Measurements from ENCODE around the gene LRRC8C.
"Not testable (repeated sequence)": the region's sequence is repeated elsewhere in the genome, so short reads cannot be mapped to it uniquely, and the experiment has no call there.

Gene LRRC8C

DNA sequence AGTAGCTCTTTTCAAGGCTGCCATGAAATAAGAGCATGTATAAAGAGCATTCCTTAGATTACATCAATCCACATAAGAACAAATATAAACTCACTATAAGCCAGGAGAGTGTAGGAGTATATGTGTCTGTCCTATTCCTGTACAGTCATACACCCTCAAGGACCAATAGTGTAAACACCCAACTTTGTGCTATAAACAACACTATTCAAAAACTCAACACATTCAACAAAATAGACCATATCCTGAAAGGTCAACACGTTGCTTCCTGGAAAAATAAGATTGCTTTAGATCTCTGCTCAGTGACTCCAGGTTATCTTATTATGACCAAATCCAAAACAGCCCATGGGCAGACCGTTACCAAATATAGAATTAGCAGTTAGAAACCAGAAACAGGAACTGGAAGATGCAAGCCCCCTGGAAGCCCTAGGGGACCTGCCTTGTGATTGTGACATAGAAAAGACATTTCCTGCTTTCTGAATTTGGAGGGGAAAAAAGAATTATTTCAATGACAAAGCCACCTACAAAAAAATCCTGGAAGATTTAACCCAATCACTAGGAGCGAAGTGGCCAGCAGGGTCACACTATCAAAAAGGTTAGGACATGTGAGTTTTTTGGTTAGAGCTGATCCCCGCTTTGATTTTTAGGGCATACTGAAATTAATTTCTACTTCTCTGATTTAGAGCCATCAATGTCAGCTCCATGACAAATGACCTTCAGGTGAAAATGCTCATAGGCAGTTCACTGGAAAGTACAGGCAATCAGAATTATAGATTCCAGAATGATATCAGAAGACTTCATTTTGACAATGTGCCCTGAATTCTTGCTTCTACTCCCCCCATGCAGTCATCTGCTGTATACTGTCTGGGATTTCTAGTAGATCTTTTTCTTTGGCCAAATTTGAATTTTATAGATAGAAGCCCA lies 59.9 kb downstream of the LRRC8C start:
- no peak for DNase-seq
- intact Hi-C loops (cut with DNase I): no loop called here

DNA sequence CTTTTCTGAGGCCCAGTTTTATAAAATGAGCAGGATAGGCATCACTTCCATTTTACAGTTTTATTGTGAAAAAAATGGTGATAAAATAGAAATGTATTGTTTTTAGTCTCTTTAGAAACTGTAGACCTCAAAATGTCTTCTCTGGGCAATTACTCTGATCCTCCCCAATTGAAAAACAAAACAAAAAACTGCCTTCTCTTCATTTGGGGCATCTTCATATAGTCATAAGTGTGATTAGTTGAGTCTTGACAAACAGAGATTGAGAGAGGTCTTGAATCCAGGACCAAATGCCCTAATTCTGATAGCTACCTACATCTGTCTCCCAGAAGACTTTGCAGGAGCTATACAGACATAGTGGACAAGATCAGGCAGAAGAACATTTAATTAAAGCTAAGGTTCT lies 62.9 kb downstream of the LRRC8C start:
- no peak for DNase-seq
- intact Hi-C loops (cut with DNase I): no loop called here

DNA sequence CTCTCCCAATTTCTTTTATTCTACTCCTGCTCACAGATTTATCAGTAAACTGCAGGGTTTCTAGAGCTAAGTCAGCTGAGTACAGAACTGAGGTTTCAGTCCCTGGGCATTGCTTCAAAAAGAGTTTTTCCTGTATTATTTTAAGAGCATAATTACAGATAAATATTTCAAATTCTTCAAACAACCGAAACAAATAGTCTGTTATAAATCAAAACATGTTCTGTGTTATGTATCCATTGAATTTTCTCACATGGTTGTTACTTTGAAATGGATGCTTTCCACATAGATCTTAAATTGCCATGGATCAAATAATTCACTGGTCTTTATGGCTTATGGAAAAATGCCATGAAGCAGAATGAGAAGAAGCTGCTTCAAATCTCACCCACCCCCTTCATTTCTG lies 64.5 kb downstream of the LRRC8C start:
- intact Hi-C loops (cut with DNase I): no loop called here
- DNase-seq: no peak

DNA sequence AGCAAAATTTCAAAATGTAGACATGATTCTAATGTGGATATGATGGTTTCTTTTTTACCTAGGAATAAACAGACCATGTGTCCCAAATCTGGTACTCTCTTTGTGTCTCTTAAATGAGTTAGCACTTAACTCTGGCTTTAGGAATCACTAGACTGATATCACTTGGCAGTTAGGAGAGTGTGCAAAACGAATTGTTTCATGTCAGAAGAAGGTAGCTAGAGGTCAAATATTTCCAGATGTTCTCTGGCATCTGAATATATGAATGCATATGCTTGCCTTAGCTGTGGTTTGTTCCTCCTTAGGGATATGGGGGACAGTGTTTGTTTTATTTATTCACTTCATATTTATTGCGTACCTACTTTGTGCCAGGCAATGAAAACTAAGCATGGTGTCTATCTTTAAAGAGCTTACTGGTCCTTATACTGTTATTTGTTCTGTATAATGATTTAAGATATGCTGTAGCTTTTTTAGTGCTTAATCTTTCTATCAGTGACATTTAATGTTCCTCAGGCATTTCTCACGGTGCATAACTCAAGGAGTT lies 65.2 kb downstream of the LRRC8C start:
- no peak for DNase-seq
- intact Hi-C loops (cut with DNase I): no loop called here

DNA sequence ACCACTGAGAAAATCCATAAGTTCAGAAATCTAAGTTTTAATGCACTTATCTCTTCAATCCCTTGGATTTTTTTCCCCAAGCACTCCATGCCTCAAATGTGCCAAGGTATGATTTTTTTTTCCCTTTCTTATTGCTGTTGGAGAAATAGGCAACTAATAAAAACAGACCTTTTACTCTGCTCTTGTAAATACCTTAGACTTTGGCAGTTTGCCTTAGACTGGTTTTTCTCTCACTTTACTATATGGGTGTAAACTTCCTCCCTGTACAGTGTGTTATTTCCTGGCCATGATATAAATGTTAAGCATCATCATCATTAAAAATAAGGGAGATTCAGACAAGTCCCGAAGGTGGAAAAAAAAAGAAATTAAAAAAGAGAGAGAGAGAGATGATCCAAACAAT lies 65.7 kb downstream of the LRRC8C start:
- no peak for DNase-seq
- intact Hi-C loops (cut with DNase I): no loop called here

DNA sequence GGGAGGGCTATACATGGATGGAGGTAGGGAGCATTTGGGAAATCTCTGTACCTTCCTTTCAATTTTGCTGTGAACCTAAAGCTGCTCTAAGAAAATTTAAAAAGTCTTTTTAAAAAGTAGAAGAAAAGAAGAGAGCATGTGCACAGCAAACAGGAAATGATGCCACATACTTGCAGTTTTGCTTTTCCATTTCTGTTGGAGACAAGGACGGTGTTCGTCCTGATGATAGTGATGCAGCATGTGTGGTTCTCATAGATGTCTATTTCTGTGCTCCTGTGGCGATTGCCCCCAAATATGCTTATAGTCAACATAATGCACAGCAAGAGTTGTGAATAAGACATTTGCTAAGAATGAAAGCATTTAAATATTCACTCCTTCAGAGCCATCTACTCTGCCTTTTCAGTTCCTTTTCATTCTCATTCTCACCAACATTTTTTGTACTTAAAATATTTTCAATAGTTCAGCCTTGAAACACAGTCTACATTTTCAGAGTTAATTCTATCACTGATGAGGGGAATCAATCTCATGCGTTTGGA lies 66.6 kb downstream of the LRRC8C start:
- intact Hi-C loops (cut with DNase I): no loop called here
- DNase-seq: no peak

DNA sequence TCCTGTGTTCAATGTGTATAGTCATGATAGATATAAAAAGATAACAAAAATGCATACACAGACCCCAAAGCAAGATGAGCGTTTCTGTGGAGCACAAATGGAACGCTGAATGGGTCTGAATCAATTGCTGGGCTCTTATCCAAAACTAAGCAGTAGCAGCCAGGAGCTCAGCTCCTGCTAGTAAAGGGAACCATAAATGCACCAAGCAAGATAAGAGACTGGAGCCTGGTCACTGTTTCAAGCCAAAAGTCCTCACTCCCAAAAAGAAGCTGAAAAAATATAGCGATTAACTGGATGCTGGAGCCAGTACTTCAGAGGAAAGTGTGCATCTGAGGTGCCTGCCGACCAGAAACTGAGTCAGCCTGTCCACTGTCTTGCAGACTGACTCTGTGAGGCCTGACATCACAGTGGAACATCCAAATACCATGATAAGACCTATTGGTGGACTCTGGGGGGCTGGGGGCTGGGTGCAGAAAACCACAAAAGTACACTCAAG lies 68.9 kb downstream of the LRRC8C start:
- DNase-seq: no peak

DNA sequence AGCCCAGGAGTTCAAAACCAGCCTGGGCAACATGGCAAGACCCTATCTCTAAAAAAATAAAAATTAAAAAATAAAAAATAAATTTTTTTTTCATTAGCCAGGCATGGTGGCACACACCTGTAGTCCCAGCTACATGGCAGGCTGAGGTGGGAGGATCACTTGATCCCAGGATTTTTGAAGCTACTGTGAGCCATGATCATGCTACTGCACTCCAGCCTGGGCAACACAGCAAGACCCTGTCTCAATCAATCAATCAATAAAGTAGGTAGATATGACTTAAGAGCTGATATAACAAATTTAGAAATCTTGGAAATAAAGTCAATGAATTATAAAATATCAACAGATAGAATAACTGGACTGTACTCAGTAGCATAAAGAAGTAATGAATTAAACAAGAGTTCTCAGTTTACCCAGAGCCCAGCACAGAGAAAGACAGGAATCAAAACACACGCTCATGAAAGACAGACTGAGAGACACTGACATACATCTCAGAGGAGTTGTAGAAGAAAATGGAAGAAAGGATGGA lies 69.7 kb downstream of the LRRC8C start:
- intact Hi-C loops (cut with DNase I): no loop called here
- DNase-seq: no peak

More for the DNA sequence above, 68.9 kb downstream of the LRRC8C start:
- intact Hi-C loops (cut with DNase I): no loop called here

DNA sequence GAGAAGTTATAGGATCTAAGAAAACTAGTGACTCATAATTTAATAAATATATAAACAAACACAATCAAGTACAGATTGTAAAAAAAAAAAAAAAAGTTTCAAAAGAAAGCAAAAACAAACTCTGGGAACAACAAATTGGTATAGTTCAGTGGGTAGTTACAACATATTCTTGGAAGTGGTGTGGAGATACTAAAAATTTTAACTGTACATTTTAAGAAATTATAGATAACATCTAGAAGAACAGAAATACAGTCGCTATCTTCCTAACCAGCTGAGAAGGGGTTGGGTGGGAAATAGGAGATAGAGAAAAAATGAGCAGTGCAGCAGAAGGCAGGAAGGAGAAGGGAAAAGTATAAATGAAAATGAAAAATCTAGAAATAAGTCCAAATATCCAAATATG lies 70.5 kb downstream of the LRRC8C start:
- DNase-seq: no peak
- intact Hi-C loops (cut with DNase I): no loop called here

DNA sequence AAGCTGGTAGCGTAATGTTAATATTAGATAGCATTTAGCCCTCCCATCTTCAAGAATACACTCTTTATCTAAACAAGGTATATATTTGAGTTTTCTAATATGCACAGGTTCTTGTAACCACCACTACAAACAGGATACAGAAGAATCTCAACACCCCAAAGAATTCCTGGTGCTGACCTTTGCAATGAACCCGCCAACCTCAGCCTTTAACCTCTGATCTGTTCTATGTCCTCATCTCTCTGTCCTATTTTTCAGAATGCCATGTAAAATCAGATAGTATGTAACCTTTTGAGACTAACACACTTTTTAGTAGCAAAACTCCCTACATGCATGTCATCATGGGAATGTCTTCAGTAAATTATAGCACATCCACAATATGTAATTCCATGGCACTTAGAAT lies 71.1 kb downstream of the LRRC8C start:
- DNase-seq: no peak
- intact Hi-C loops (cut with DNase I): no loop called here

DNA sequence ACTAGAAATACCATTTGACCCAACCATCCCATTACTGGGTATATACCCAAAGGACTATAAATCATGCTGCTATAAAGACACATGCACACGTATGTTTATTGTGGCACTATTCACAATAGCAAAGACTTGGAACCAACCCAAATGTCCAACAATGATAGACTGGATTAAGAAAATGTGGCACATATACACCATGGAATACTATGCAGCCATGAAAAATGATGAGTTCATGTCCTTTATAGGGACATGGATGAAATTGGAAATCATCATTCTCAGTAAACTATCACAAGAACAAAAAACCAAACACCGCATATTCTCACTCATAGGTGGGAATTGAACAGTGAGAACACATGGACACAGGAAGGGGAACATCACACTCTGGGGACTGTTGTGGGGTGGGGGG lies 72.0 kb downstream of the LRRC8C start:
- intact Hi-C loops (cut with DNase I); DNase-seq: not testable (repeated sequence)

DNA sequence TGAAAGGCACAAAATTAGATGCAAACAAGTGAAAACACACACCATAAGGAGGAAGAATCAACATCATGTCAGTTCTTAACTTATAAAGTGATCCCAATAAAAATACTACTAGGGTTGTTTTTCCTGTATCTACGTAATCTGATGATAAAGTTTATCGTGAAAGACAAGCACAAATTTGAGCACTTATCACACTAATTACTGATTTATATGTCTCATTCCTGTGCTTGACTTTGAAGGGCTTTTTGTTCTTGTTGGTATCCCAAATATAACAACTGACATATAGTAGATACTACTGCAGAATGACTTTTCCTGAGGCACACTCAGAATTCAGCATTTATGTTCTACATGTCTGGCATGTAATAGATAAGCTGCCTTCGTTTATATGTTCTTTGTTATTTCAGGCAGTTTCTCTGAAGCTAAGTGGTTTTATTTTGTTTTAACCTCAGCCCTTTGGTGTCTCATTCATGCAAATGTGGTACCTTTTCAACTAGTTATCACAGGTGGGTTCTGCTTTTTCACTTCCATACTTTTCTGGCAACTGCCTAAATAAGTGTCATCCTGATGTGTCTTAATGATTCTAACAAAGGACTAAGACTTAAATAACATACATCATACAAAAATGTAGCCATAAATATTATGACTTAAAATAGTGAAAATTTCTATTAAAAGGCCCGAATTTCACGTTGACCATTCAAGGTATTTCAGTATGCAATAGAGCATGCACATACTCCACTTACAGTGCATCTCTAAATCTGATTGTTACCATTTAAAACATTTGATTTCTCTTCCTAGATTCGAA lies 73.2 kb downstream of the LRRC8C start:
- DNase-seq: no peak
- intact Hi-C loops (cut with DNase I): no loop called here

DNA sequence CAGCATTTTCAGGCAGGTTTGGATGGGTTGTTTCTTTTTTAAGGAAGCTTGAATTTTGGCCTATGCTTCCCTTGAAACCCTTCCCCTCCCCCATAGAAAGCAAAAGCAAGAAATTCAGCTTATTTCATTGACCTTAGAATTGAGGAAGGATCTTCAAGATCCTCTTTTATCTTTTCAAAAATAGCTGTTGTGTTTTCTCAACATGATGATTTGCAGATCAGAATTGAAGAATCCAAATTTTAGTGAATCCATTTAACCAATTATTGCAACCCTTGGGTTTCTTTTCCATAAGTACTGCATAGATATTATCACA lies 73.7 kb downstream of the LRRC8C start:
- no peak for DNase-seq
- intact Hi-C loops (cut with DNase I): no loop called here

DNA sequence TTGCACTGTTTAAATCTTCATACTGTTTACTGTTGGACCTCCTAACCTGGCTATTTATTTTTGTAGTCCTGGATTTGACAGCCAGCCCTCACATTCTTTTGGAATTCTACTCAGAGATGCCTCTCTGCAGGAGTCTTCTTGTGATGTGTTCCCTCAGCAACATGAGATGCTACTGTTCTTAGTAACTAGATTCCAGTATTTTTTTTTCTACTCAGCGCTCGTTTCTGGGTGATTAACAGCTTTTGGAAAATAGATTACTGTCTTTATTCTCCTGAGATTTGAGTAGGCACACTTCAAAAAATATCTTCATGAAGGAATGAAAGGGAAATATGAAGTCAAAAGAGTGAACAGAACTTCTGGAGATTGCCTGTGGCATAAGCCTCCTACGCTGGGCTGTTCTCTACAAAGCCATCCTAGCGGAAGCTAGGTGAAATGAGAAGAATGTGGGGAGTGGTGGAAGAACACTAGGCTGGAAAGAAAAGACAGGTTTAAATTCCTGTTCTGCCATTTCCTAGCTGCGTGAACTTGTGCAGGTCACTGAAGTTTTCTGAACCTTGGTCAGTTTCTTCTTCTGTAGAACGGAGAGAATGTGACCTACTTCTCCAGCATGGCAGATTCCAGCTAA lies 75.9 kb downstream of the LRRC8C start:
- peak in 21 of 42 donors; percentile 10 to 73 (median 37) for DNase-seq
- intact Hi-C loops (cut with DNase I): no loop called here

DNA sequence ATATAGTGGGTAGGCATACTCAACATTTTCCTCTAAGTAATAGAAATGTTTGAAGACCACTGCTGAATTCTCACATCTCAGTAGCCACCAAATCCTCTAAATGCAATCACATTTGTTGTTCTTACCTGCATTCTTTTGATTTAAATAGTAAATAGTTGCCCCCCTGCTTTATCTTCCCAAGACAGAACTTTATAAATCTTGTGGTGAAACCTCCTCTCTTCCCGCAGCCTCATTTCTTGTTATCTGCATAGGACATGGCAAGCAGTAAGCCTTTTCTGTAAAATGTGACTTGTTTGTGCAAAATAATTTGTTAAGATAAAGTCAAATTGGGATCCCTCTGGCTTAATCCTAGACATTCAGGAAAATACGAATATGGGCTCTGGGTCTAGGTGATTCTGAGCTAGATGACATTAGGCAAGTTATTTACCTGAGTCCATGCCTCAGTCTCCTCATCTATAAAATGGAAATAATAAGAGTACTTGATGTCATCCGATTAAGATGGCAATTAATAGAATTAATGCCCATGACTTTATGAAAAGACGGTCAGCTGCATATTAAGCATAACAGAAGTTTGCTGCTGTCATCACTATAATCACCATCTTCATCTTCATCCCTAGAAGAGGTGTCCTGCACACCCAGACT lies 77.7 kb downstream of the LRRC8C start:
- intact Hi-C loops (cut with DNase I): no loop called here
- no peak for DNase-seq

DNA sequence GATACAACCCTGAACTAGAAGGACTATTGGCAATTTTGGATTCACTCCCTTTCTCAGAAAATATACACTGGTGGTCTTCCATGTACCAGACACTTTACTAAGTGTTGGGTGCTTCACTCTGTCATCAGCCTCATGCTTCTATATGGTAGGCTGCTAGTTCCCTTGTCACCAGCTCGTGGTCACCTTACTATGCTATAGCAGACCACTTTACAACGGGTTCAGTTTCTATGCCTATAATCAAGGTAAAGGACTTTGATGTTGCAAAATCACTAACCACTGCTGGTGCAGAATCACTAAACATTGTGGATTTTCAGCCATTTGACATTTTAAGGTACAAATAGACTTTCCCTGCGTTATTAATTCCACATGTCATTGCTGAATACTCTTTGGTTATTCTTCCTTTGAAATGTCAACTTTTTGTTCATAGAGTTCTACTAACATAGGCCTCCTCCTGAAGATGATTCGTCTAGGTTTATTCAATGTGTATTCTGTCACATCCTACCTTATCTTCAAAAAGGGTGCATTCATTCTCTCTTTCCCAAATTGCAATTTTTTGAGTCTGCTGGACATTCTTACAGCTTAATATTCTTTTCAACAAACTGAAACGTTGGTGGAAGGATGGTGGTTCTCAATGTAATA lies 78.3 kb downstream of the LRRC8C start:
- no peak for DNase-seq
- intact Hi-C loops (cut with DNase I): no loop called here

DNA sequence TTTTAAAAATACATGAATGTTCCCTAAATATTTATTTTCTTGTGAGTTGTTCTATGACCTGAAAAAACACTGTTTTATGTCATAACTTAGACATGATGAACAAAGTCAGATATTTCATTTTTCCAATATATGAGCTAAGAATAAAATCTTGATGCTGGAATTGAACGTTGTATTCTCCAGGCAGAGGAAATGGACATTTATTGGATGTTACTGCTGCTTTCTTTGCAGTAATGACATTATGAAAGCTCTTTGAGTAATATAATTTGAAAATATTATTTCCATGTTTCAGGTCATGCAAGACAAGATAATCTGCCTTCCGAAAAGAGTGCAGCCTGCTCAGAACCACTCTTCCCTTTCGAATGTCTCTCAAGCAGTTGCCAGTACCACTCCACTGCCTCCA lies 79.5 kb downstream of the LRRC8C start:
- DNase-seq: no peak
- intact Hi-C loops (cut with DNase I): no loop called here

DNA sequence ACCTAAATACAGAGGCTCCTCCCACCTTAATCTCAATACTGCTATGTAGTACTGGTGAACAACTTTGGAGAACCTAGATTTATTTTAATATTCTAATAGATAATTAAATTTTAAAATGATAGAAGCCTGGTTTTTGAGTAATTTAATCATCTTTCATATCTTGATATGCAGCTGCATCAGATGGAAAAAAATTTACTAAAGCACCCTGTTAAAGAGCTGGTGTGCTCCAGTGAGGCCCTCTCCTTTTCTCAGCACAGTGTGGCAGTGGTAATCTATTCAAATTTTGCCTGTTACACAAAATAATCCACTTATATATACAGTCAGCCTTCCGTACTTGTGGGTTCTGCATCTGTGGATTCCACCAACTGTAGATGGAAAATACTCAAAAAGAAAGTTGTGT lies 82.8 kb downstream of the LRRC8C start:
- intact Hi-C loops (cut with DNase I): no loop called here
- DNase-seq: no peak
